22Rv1 (cell line): ENCODE measurements around the gene TSPAN12.

Source experiments
- ZFX ChIP-seq: fragments of 450-650 bp; IDR thresholded peaks from 2 replicates; pipeline ENCODE4 v1.6.1; 2017; ENCODE audit warnings: antibody characterized with exemption, borderline replicate concordance
- TF ChIP-seq, protein P1 (sequence below): fragments of 450-650 bp; IDR thresholded peaks from 2 replicates; pipeline ENCODE4 v1.5.1; 2017; ENCODE audit warnings: mild to moderate bottlenecking

DNA sequence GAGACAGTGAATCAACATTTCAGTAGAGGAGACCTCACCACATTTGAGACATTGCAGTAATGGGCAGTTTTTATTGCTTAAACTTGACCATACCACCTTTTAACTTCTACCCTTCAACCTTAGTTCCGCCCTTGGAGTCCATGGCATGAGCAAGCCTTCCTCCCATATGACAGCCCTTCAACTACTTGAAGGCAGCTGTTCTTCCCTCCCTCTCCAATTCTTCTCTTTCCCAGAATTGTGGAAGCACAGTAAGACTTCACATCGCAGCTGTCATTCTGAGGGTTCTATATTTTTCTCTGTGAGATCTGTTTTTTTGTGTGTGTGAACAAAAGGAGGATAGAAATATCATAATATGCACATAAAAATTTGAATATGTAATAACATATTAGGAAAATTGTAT is 2.2 kb upstream of the TSPAN12 start:
- TF ChIP-seq, protein P1, sequence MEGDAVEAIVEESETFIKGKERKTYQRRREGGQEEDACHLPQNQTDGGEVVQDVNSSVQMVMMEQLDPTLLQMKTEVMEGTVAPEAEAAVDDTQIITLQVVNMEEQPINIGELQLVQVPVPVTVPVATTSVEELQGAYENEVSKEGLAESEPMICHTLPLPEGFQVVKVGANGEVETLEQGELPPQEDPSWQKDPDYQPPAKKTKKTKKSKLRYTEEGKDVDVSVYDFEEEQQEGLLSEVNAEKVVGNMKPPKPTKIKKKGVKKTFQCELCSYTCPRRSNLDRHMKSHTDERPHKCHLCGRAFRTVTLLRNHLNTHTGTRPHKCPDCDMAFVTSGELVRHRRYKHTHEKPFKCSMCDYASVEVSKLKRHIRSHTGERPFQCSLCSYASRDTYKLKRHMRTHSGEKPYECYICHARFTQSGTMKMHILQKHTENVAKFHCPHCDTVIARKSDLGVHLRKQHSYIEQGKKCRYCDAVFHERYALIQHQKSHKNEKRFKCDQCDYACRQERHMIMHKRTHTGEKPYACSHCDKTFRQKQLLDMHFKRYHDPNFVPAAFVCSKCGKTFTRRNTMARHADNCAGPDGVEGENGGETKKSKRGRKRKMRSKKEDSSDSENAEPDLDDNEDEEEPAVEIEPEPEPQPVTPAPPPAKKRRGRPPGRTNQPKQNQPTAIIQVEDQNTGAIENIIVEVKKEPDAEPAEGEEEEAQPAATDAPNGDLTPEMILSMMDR = no peak
- TF ChIP-seq ZFX = no peak
